Stimulated activated CD4-positive, alpha-beta T cell treated with anti-CD3 and anti-CD28 coated beads, TNF-alpha, amount 100 ng/mL, for 48 hours (primary cell): ENCODE results near the gene CSMD2.

Source experiments
- DNase-seq, 3 donors: peaks; one replicate each; pipeline ENCODE4 v3.0.0-alpha.2; 2020; ENCODE audit warnings: low read depth in 3 of 3

CSMD2 gene

GRCh38 chr1:33997127-33998036, 167.6 kb downstream of the CSMD2 start:
- no peak for DNase-seq

- DNase-seq, result no peak
Observed at GRCh38 chr1:33996281-33996680, 168.7 kb downstream of the CSMD2 start.

- no peak for DNase-seq
Observed at GRCh38 chr1:33993301-33993700, 171.7 kb downstream of the CSMD2 start.

- DNase-seq, result no peak
Observed at GRCh38 chr1:33990281-33990680, 174.7 kb downstream of the CSMD2 start.

GRCh38 chr1:33988161-33988560, 176.9 kb downstream of the CSMD2 start:
- no peak for DNase-seq

GRCh38 chr1:33986390-33987095, 178.5 kb downstream of the CSMD2 start:
- no peak for DNase-seq

GRCh38 chr1:33985656-33986055, 179.4 kb downstream of the CSMD2 start:
- no peak for DNase-seq

- DNase-seq, result no peak
Observed at GRCh38 chr1:33984906-33985565, 180.0 kb downstream of the CSMD2 start.

- DNase-seq, result no peak
Observed at GRCh38 chr1:33982419-33982818, 182.6 kb downstream of the CSMD2 start.

GRCh38 chr1:33979341-33979740, 185.7 kb downstream of the CSMD2 start:
- DNase-seq, result no peak

GRCh38 chr1:33975961-33976360, 189.1 kb downstream of the CSMD2 start:
- no peak for DNase-seq

GRCh38 chr1:33973799-33974545, 191.1 kb downstream of the CSMD2 start:
- no peak for DNase-seq

GRCh38 chr1:33972676-33973395, 192.2 kb downstream of the CSMD2 start:
- DNase-seq, result no peak

GRCh38 chr1:33971913-33972312, 193.1 kb downstream of the CSMD2 start:
- DNase-seq, result no peak

- no peak for DNase-seq
Observed at GRCh38 chr1:33971018-33971710, 193.9 kb downstream of the CSMD2 start.

GRCh38 chr1:33970148-33970825, 194.7 kb downstream of the CSMD2 start:
- DNase-seq, result no peak

- DNase-seq, result no peak
Observed at GRCh38 chr1:33966346-33967141, 198.5 kb downstream of the CSMD2 start.

GRCh38 chr1:33965086-33965485, 199.9 kb downstream of the CSMD2 start:
- DNase-seq, result no peak

- no peak for DNase-seq
Observed at GRCh38 chr1:33962061-33962460, 203.0 kb downstream of the CSMD2 start.
